HG02884 (cell line): ENCODE data around the gene GAST.
"Not testable (repeated sequence)": the region's sequence is repeated elsewhere in the genome, so short reads cannot be mapped to it uniquely, and the experiment has no call there.

Experiments used
- ATAC-seq: cut with Tn5 transposase; IDR thresholded peaks from one replicate; pipeline ENCODE4 v1.9.1; 2021; ENCODE audit warnings: mild to moderate bottlenecking, moderate library complexity; ENCODE audit not compliant: unreplicated experiment

GAST gene

DNA sequence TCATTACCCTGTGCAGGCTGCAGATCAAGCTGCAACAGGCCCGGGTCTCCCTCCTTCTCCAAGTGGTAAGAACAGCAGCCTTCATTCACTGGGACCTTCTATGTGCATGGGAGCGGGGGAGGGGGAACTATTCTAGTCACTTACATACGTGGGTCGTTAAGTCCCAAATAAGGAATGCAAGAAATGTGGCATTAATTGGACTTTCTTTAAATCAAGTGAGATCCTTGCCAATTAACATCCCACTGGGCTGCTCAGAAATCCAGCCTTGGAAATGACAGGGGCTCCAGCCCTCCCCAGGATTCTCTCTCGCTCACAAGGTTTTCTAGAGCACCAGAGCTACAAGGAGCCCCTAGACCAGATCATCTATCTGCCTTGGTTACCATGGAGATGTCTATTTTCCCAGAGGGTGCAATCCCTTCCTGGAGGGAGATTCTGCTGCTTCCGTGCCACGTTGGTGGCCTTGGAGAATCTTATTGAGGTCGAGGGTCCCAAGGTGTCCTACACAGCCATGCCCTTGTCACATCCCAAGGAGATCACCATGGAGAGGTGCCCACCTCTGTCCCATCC, 28.6 kb upstream of the GAST start:
- ATAC-seq: no peak

DNA sequence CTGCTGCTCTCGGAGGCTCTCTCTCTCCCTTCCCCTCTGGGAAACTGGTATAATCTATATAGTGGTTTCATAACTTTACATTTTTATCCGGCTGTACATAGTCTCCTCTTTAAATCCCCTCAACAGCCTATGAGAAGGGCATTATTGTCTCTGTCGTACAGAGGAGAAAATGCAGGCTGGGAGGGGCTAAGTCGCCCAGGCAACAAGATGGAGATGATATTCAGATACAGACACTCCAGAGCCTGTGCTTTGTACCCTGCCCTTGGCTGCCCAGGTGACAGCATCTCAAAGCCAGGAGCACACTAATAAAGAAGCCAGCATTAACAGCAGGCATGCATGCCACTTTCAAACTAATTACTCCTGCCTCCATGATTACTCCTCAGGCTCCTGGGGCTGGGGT, 28.1 kb upstream of the GAST start:
- ATAC-seq: no peak

DNA sequence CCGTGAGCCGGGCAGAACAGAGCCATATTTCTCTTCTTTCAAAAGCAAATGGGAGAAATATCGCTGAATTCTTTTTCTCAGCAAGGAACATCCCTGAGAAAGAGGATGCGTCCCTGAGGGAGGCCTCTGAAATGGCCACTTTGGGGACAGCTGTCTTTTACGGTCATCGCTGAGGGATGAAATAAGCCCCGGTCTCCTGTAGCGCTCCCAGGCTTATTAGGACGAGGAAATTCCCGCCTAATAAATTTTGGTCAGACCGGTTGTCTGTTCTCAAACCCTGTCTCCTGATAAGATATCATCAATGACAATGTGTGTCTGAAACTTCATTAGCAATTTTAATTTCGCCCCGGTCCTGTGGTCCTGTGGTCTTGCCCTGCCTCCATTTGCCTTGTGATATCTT, 26.4 kb upstream of the GAST start:
- not testable (repeated sequence) for ATAC-seq

DNA sequence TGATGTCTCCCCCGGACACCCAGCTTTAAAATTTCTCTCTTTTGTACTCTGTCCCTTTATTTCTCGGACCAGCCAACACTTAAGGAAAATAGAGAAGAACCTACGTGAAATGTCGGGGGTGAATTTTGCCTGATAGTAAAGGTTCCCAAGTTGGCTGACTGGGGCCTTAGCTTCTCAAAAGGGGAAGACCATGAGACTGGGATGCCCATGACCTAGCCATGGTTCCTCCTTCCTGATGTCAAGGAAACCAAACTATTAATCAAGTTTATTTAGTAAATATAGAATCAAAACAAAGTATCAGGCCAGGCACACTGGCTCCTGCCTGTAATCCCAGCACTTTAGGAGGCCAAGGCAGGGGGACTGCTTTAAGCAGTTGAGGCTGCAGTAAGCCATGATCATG, 25.9 kb upstream of the GAST start:
- no peak for ATAC-seq

DNA sequence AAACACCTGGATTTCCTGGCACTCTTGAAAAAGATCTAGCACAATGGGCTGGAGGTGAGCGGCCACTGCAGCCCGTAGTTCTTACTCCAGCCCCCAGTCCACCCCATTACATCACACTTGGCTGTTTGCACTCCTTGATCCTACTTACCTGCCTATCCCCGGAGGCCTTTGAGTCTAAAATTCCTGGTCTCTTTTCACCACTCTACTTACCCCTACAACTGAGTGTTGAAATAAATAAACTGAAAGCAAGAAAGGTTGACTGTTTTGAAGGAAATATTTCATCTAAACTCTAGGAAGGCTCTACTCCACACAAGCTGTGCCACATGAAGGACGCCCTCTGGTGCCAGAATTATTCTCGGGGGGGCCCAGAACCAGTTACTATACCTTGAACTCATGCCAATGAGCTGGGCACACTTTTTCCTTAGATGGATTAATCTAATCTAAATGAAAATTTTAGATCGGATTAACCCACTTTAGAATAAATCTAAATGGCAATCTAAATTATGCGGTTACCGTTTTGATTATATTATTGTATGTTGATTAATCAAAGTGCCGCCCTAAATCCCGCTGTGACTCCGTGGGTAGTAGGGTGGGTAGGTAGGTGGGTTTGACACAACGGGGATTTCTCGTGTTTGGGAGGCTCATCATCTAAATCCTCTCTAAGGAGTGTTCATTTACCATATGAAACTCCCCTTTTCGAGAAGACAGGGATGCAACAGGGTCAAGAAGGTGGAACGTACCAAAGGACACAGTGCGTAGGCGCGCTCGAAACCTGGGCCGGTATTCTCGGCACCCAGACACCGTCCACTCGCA, 24.1 kb upstream of the GAST start:
- ATAC-seq: peak; percentile 13

DNA sequence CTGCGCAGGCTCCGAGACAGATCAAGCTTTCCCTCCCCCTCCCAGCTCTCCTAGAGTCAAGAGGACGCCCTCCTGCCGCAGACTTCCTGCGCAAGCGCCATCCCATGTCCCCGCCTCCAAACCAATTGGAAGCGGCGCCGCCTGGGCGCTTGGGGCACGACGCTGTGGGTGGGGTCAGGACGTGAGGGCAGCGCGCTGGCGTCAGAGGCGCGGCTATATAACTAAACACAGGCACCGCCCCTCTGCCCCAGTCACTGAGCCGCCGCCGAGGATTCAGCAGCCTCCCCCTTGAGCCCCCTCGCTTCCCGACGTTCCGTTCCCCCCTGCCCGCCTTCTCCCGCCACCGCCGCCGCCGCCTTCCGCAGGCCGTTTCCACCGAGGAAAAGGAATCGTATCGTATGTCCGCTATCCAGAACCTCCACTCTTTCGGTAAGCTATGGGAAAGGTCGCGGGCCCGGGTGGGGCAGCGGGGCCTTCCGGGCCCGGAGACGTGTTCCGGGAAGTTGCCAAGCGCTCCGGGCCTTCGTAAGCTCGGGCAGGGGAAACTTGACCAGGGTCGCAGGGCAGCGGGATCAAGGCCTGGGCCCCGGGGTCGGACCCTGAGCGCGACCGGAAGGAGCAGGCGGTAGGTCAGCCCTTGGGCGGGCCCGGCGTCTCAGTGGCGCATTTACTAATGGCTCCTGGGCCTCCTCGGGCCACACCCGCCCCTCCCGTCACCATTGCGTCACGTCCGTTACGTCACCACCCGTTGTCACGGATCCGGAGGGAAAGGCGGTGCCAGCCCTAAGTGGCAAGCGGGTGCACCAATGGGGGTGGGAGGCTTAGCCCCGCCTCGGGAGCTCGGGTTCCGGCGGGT, 23.3 kb upstream of the GAST start, which contains the start of gene EIF1:
EIF1 (plus strand) TSS at position 245 of the 856 bp plus-strand sequence; CDS start at position 399, 154 bp downstream.
- ATAC-seq: peak; percentile 73

DNA sequence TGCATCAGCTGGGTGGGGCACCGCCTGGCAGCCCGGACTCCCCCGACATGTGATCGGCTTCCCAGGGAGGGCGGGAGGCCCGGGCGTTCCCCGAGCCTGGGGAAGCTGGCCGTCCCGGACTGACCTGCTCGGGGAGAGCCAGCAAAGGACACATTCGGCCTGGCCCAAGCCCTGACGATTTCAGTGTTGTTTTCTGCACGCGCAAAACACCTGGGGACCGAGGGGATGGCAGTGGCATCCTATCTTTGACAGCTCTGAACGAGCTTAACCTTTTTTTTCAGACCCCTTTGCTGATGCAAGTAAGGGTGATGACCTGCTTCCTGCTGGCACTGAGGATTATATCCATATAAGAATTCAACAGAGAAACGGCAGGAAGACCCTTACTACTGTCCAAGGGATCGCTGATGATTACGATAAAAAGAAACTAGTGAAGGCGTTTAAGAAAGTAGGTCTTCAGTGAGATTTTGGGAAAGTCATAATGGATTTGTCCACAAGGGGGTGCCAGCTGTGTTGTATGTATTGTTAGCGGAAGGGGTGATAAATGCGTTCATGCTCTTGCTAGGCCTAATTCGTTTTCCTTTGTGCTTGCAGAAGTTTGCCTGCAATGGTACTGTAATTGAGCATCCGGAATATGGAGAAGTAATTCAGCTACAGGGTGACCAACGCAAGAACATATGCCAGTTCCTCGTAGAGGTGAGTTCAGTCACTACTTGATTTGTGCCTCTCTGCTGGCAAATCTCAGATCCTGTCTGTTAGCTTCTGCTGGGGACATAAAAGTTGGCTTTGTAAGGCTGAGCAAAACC, 22.4 kb upstream of the GAST start:
- ATAC-seq: no peak

DNA sequence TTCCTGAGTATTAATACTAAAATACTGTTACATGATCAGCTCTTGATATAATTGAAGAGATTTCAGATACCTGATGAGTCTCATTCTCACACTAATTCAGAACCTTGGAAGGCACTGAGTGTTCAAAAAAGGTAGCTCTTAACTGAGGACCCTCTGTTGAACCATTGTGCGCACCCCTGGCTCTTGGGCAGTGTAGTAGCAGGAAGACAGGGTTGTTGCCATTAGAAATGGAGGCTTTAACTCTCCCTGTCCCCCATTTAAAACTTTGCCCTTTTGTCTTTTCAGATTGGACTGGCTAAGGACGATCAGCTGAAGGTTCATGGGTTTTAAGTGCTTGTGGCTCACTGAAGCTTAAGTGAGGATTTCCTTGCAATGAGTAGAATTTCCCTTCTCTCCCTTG, 21.6 kb upstream of the GAST start:
- ATAC-seq: no peak

DNA sequence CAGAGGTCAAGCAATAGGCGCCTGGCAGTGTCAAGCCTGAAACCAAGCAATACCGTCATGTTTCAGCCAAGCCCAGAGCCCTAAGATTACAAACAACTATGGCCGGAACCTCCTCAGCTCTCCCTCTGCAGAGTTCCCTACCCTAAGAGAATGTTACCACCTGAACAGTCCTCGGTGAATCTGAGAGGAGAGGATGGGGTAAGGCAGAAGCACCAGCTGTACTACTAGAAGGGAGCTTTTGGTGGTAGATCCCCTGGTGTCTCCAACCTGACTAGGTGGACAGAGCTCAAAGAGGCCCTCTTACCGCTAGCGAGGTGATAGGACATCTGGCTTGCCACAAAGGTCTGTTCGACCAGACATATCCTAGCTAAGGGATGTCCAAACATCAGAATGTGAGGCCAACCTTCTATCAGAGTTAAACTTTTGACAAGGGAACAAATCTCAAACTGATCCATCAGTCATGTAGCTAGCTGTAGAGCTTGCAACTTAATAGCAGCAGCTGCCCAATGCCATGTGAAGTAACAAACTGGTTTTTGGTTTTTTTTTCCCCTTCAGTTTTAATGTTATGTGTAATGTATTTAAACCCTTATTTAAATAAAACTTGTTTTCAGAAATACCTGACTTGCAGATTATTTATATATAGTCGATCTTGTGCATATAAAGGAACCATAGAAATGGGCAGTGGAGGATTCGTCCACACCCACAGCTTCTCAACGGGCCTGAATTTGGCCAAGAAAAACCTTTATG, 20.9 kb upstream of the GAST start:
- no peak for ATAC-seq

DNA sequence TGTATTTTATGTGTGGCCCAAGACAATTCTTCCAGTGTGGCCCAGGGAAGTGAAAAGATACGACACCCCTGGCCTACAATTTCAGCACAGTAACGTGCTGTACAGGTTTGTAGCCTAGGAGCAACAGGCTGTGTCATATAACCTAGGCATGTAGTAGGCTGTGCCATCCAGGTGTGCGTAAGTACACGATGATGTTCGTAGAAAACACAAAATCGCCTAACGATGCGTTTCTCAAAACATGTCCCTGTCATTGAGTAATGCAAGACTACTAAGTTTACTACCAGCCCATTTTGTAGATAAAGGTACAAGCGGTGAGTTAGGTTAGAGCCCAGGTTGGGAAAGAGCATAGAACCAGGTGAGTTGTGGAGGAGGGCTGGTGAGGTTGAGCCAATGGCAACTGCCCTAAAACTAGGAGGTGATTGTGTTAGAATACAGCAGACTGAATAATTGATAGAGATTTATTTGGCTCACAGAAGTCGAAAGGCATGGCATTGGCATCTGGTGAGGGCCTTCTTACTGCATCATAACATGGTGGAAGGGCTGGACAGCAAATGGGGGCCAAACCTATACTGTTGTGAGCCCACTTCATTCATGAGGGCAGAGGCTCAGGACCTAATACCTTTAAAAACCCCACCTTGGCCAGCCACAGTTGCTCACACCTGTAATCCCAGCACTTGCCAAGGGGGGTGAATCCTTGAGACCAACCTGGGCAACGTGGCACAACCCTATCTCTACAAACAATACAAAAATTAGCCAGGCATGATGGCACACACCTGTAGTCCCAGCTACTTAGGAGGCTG, 19.2 kb upstream of the GAST start:
- ATAC-seq: no peak

DNA sequence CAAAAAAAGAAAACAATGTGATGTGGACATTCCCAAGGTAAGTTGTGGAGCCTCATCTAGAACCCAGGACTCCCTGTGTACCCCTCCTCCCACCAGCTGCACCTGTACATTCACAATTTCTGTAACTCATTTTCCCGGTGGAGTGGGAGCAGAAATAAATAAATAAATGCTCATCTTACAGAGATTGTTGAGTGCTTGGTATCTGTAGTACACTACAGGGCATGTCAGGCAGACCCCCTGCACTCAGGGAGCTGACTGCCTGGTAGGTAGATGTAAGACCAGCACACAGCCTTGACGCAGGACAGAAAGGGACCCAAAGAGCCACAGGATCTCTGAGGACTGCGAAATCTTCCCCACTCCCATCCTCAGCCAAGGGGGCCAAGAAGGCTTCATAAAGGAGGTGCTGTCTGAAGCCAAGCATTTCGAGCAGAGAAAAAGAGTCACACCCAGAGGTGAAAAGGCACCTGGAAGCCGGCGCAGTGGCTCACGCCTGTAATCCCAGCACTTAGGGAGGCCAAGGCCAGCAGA, 16.9 kb upstream of the GAST start:
- ATAC-seq: no peak

DNA sequence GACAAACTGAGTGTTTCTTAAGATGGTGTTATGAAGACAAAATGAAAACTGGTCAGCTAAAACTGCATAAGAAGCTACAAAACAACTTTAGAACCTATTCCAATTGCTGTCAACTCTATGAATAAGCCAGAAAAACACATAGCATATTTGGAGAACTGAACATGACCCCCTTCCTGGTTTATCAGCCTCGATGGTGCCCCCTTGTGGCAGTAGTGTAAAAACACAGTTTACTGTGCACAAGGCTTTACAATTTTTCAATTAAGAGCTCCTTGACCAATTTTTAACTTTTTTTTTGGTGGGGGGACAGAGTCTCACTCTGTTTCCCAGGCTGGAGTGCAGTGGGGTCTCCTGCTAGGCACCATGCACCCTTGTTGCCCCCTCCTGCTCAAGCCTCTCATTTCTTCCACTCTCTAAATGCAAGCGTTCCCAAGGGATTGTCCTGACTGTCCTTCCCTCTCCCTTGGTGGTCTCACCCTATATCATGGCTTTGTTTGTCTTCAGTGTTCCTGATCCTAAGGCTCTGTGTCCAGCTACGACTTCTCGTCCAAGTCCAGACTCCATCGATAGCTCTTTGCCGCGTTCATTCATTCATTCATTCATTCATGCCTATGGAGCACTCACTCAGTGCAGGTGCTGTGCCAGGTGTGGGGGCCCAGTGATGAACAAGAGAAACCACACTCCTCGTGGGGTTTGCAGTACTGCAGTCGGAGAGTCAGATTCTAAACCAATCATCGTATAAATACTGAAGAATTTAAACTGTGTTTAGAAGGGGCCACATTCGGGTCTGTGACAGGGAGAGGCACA, 16.0 kb upstream of the GAST start:
- no peak for ATAC-seq

DNA sequence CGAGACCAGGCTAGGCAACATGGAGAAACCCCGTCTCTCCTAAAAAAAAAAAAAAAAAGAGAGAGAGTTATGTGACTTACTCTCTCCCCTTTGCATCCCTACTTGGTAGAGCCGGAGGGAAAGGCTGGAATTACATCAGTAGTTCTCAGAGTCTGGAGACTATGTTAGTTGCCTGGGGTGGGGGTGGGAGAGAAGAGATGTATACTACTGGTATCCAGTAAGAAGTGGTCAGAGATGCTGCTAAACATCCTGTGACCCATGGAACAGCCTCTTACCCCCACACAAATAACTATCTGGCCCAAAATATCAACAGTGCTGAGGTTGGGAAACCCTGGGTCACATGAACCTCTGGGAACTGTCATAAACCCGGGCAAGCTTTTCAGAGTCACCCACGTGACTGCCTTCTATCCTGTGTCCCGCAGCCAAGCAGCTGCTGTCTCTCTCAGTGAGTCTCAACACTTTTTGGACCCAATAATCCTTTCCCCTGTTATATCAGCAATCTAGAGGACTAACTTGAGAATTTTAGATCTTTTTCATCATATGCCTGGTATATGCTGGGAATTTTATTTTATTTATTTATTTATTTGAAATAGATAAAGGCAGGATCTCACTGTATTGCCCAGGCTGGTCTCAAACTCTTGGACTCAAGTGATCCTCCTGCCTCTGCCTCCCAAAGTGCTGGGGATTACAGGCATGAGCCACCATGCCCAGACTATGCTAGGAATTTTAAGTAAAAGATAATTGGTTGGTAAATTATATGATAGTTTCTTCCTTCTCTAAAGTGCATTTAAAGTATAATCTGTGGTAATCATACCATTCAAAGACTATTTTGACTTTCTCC, 14.8 kb upstream of the GAST start:
- no peak for ATAC-seq

DNA sequence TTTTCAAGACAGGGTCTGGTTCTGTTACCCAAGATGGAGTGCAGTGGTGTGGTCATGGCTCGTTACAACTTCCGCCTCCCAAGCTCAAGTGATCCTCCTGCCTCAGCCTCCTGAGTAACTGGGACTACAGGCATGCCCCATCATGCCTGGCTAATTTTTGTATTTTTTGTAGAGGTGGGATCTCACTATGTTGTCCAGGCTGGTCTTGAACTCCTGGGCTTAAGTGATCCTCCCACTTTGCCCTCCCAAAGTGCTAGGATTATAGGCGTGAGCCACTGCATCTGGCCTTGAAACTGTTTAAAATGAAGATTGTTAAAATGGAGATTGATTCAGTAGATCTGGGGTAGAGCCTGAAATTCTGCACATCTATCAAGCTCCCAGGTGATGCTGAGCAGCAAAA, 11.3 kb upstream of the GAST start:
- not testable (repeated sequence) for ATAC-seq

DNA sequence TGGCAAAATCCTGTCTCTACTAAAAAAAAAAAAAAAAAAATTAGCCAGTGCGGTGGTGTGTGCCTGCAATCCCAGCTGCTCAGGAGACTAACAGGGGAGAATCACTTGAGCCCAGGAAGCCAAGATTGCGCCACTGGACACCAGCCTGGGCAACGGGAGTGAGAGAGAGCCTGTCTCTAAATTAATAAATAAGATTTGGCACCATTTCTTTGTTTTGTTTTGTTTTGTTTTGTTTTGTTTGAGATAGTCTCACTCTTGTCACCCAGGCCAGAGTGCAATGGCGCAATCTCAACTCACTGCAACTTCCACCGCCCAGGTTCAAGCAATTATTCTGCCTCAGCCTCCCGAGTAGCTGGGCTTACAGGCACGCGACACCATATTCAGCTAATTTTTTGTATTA, 9.4 kb upstream of the GAST start:
- no peak for ATAC-seq

DNA sequence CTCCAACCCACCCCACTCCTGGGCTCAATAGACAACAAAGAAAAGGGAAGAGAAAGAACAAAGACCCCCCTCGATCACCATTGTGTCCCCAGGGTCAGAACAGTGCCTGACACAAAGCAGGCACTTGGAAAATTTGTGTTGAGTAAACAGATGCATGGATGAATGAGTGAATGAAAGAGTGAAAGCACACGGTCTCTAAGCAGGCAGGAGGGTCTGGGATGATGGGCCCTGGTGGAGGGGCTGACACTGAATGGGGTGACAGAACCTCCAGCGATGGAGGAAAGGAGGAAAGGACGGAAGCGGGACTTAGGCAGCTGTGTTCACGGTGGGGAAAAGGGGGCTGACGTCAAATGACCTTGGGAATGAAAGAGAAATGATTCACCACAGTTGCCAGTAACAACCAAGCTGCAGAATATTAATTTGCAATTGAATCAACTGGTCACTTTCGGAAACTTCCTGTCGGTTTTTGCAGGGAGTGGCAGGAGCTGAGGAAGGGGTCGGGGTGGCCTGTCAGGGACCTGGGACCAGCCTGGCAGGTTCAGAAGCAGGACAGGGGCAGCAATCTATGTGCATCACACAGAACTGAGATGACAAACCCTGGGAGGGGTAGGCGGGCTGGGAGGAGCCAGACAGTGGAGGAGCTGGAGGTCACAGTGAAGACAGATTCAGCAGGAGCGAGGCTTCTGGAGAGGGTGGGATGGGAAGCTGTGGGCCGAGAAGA, 6.7 kb upstream of the GAST start:
- ATAC-seq: no peak
